Kidney epithelial cell (primary cell): ENCODE data around the gene LETM1. TPM values are rescaled to one million over a fixed set of nuclear protein-coding genes. Genes with fewer than 3 reads are reported as not detected.
A peak's percentile ranks its signal among the peaks of the same experiment; 100 is the strongest.

Experiments
- DNase-seq: peaks from one replicate; pipeline ENCODE4 v3.0.0-alpha.2; 2010; ENCODE audit warnings: low read depth
- H3K27me3 ChIP-seq: 2 replicates; pipeline ENCODE4 v1.6.0; 2011; ENCODE audit warnings: low read length; ENCODE audit not compliant: control insufficient read depth, insufficient read depth
- H3K36me3 ChIP-seq: 2 replicates; pipeline ENCODE4 v1.5.1; 2011; ENCODE audit warnings: low read length; ENCODE audit not compliant: control insufficient read depth, insufficient read depth
- H3K4me3 ChIP-seq: 2 replicates; pipeline ENCODE4 v1.5.1; 2011; ENCODE audit warnings: low read depth, mild to moderate bottlenecking, control low read depth, low read length
- total RNA-seq: library from RNA; depleted of rRNA; stranded (reverse); fragments of >200 nt; gene quantifications from 2 replicates; pipeline ENCODE4 v1.2.3, GENCODE V29; 2015
- TF ChIP-seq, protein P1 (sequence below): IDR thresholded peaks from 2 replicates; pipeline ENCODE4 v1.5.1; 2011; ENCODE audit warnings: mild to moderate bottlenecking, moderate library complexity, low read length, control low read depth, inconsistent platforms; ENCODE audit not compliant: insufficient read depth, poor library complexity, severe bottlenecking

LETM1 gene
- total RNA-seq, 1 donor from 2014 or later = 41.5 TPM

- no peak for DNase-seq
- no peaks in the 10 kb centered on the region for H3K36me3 ChIP-seq
- peak overlapping the region; percentile 90 for H3K4me3 ChIP-seq
- H3K27me3 ChIP-seq = peaks cover 2% of the 10 kb centered on the region
- TF ChIP-seq, protein P1, sequence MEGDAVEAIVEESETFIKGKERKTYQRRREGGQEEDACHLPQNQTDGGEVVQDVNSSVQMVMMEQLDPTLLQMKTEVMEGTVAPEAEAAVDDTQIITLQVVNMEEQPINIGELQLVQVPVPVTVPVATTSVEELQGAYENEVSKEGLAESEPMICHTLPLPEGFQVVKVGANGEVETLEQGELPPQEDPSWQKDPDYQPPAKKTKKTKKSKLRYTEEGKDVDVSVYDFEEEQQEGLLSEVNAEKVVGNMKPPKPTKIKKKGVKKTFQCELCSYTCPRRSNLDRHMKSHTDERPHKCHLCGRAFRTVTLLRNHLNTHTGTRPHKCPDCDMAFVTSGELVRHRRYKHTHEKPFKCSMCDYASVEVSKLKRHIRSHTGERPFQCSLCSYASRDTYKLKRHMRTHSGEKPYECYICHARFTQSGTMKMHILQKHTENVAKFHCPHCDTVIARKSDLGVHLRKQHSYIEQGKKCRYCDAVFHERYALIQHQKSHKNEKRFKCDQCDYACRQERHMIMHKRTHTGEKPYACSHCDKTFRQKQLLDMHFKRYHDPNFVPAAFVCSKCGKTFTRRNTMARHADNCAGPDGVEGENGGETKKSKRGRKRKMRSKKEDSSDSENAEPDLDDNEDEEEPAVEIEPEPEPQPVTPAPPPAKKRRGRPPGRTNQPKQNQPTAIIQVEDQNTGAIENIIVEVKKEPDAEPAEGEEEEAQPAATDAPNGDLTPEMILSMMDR = no peak
Observed at GRCh38 chr4:1871471-1872021, 15.6 kb upstream of the LETM1 start.

- Histone ChIP-seq H3K36me3 (no peaks in the 10 kb centered on the region), H3K27me3 (peaks cover 2% of the 10 kb centered on the region), H3K4me3 (peak within 1 kb of the TSS; percentile 90)
- TF ChIP-seq, protein P1 = no peak
- no peak for DNase-seq
Observed at GRCh38 chr4:1870578-1871443, 14.9 kb upstream of the LETM1 start, which contains the start of gene NSD2. NSD2 (plus strand) TSS chr4:1871393; CDS start chr4:1900655, 29,262 bp downstream.

DNA sequence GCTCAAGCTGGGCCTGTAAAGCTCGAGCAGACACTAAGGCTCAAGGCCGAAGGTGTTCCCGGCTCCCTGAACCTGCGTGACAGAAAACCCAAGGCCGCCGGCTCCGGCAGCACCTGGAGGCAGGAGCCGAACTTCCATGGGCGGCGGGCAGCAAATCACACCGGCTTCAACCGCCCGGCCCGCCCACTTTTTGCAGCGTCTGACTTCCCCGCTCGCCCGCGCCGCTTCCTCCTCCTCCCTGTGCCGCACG, 14.3 kb upstream of the LETM1 start:
- no peak for DNase-seq
- H3K27me3 ChIP-seq = peaks cover 2% of the 10 kb centered on the region
- H3K36me3 ChIP-seq = no peaks in the 10 kb centered on the region
- H3K4me3 ChIP-seq = peak overlapping the region; percentile 75
- TF ChIP-seq, protein P1 = no peak

GRCh38 chr4:1869530-1870327, 13.8 kb upstream of the LETM1 start:
- TF ChIP-seq, protein P1 = no peak
- H3K36me3 ChIP-seq = no peaks in the 10 kb centered on the region

GRCh38 chr4:1868912-1869311, 13.0 kb upstream of the LETM1 start:
- Histone ChIP-seq H3K4me3 (no peak overlapping the region), H3K36me3 (no peaks in the 10 kb centered on the region), H3K27me3 (peaks cover 2% of the 10 kb centered on the region)
- TF ChIP-seq, protein P1 = no peak
- DNase-seq = no peak

More at GRCh38 chr4:1869530-1870327, 13.8 kb upstream of the LETM1 start:
- Histone ChIP-seq H3K4me3 (peak overlapping the region; percentile 75), H3K27me3 (peaks cover 2% of the 10 kb centered on the region)
- no peak for DNase-seq
